ENCODE data around the gene UCKL1. TPM values are rescaled to one million over a fixed set of nuclear protein-coding genes. Genes with fewer than 3 reads are reported as not detected.
"Not testable (repeated sequence)": the region's sequence is repeated elsewhere in the genome, so short reads cannot be mapped to it uniquely, and the experiment has no call there.

Gene UCKL1
- total RNA-seq, 1 donor from 2014 or later, result 130 TPM

GRCh38 chr20:63962426-63963347 lies 6.5 kb upstream of the UCKL1 start:
- no peaks in the 10 kb centered on the region for H3K27me3 Mint-ChIP-seq (ENCODE audit: unreplicated experiment)
- DNase-seq, result peak; percentile 15
- no peaks in the 10 kb centered on the region for H3K9me3 Mint-ChIP-seq (ENCODE audit: unreplicated experiment)
- no peak overlapping the region for H3K4me3 Mint-ChIP-seq (ENCODE audit: unreplicated experiment)
- no peak for TF ChIP-seq CTCF (IDR thresholded peaks at IDR 0.05; ENCODE audit: partially characterized antibody, unreplicated experiment)
- H3K4me1 Mint-ChIP-seq (ENCODE audit: low read depth, unreplicated experiment), result no peaks in the 10 kb centered on the region
- H3K36me3 Mint-ChIP-seq (ENCODE audit: unreplicated experiment), result no peaks in the 10 kb centered on the region
- H3K27ac Mint-ChIP-seq (ENCODE audit: unreplicated experiment), result no peak overlapping the region

GRCh38 chr20:63961664-63962425 lies 5.6 kb upstream of the UCKL1 start:
- Mint-ChIP-seq H3K27me3 (ENCODE audit: unreplicated experiment) (no peaks in the 10 kb centered on the region), H3K27ac (ENCODE audit: unreplicated experiment) (no peak overlapping the region), H3K4me3 (ENCODE audit: unreplicated experiment) (no peak overlapping the region), H3K36me3 (ENCODE audit: unreplicated experiment) (no peaks in the 10 kb centered on the region), H3K9me3 (ENCODE audit: unreplicated experiment) (no peaks in the 10 kb centered on the region), H3K4me1 (ENCODE audit: low read depth, unreplicated experiment) (no peaks in the 10 kb centered on the region)
- peak; percentile 1 for DNase-seq
- no peak for TF ChIP-seq CTCF (IDR thresholded peaks at IDR 0.05; ENCODE audit: partially characterized antibody, unreplicated experiment)

GRCh38 chr20:63960654-63961621 lies 4.7 kb upstream of the UCKL1 start:
- not testable (repeated sequence) for H3K4me1 Mint-ChIP-seq (ENCODE audit: low read depth, unreplicated experiment); H3K27ac Mint-ChIP-seq (ENCODE audit: unreplicated experiment); DNase-seq; H3K36me3 Mint-ChIP-seq (ENCODE audit: unreplicated experiment); H3K4me3 Mint-ChIP-seq (ENCODE audit: unreplicated experiment); H3K9me3 Mint-ChIP-seq (ENCODE audit: unreplicated experiment); H3K27me3 Mint-ChIP-seq (ENCODE audit: unreplicated experiment)

- no peaks in the 10 kb centered on the region for H3K9me3 Mint-ChIP-seq (ENCODE audit: unreplicated experiment)
- H3K4me1 Mint-ChIP-seq (ENCODE audit: low read depth, unreplicated experiment), result no peaks in the 10 kb centered on the region
- no peak for DNase-seq
- H3K27ac Mint-ChIP-seq (ENCODE audit: unreplicated experiment), result no peak overlapping the region
- no peaks in the 10 kb centered on the region for H3K27me3 Mint-ChIP-seq (ENCODE audit: unreplicated experiment)
- no peak for TF ChIP-seq CTCF (IDR thresholded peaks at IDR 0.05; ENCODE audit: partially characterized antibody, unreplicated experiment)
- H3K4me3 Mint-ChIP-seq (ENCODE audit: unreplicated experiment), result no peak overlapping the region
- no peaks in the 10 kb centered on the region for H3K36me3 Mint-ChIP-seq (ENCODE audit: unreplicated experiment)
These were observed 3.5 kb upstream of the UCKL1 start for GRCh38 chr20:63959699-63960075.

Measured in glutamatergic neuron (in vitro differentiated cells).